Superior temporal gyrus (tissue), 1 donor: ENCODE results near the gene OR8G1.
"Not testable (repeated sequence)": the region's sequence is repeated elsewhere in the genome, so short reads cannot be mapped to it uniquely, and the experiment has no call there.

Source experiments
- DNase-seq: peaks from one replicate; pipeline ENCODE4 v3.0.0-alpha.2; 2016; ENCODE audit errors: extremely low spot score

OR8G1 gene

DNA sequence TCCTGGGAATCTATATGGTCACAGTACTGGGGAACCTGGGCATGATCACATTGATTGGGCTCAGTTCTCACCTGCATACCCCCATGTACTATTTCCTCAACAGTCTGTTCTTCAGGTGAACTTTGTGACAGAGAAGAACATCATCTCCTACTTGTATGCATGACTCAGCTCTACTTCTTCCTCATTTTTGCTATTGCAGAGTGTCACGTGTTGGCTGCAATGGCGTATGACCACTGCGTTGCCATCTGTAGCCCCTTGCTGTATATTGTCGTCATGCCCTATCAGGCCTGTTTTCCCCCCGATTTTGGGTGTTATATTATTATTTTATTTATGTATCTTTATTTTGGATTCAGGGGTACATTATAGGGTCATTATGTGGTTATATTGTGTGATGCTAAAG lies 2.4 kb upstream of the OR8G1 start:
- DNase-seq = no peak

DNA sequence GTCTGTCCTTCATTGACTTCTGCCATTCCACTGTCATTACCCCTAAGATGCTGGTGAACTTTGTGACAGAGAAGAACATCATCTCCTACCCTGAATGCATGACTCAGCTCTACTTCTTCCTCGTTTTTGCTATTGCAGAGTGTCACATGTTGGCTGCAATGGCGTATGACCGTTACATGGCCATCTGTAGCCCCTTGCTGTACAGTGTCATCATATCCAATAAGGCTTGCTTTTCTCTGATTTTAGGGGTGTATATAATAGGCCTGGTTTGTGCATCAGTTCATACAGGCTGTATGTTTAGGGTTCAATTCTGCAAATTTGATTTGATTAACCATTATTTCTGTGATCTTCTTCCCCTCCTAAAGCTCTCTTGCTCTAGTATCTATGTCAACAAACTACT lies 9.0 kb downstream of the OR8G1 start:
- DNase-seq = not testable (repeated sequence)

DNA sequence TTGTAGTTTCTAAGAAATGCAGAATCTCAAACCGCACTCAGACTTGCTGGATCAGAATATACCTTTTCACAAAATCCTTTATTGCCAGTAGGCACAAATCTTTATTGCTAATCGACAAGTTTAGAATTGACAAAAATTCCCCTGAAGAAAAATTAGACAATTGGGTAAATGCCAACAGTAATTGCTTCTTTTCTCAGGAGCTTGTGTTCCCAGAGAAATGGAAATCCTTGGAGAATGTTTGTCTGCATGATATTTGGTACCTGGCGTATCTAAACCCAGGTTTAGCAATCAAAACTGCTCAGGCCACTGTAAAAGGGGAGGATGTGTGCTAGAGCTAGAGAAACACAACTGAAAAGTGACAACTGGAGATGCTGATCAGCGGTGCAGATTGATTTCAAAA lies 15.2 kb downstream of the OR8G1 start, which contains the start of gene OR8G5:
TSS of gene OR8G5 (plus strand) at position 301 of the 400 bp plus-strand sequence. CDS start 8,556 bp downstream, outside the sequence.
- DNase-seq = no peak

DNA sequence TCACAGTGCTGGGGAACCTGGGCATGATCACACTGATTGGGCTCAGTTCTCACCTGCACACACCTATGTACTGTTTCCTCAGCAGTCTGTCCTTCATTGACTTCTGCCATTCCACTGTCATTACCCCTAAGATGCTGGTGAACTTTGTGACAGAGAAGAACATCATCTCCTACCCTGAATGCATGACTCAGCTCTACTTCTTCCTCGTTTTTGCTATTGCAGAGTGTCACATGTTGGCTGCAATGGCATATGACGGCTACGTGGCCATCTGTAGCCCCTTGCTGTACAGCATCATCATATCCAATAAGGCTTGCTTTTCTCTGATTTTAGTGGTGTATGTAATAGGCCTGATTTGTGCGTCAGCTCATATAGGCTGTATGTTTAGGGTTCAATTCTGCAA lies 24.1 kb downstream of the OR8G1 start:
- not testable (repeated sequence) for DNase-seq

DNA sequence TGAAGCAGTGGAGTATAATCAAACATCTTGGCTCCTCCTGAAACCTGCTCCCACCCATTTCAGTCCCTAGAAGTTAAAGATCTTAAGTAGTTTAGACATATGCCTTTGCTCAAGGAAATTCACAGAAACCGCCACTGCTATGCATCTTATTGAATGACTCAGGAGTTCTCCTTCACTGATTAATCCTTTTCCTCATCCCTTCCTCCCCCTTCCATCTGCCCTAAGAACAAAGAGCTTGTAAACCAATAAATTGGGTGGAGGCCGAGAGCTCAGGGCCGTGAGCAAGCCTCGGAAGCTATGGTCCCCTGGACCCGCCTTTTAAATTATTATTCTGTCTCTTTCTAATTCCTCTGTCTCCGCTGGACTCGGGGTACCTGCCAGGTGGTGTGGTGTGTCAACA lies 30.0 kb downstream of the OR8G1 start:
- DNase-seq = not testable (repeated sequence)

DNA sequence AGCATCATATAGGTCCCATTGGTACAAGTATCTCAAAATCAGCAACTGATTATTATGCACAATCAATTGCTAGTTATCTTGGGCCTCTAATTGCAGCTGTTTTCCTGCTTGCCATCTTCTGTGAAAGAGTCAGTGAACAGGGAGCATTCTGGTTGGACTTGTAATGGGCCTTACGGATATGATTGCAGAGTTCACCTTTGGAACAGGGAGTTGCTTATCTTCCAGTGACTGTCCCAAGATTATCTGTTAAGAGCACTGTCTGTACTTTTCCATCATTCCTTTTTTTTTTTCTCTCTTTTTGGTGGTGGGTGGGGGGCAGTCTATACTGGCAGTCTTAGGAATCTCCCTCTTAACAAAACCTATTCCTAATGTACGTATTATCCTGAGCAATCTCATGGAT lies 33.1 kb downstream of the OR8G1 start:
- no peak for DNase-seq

DNA sequence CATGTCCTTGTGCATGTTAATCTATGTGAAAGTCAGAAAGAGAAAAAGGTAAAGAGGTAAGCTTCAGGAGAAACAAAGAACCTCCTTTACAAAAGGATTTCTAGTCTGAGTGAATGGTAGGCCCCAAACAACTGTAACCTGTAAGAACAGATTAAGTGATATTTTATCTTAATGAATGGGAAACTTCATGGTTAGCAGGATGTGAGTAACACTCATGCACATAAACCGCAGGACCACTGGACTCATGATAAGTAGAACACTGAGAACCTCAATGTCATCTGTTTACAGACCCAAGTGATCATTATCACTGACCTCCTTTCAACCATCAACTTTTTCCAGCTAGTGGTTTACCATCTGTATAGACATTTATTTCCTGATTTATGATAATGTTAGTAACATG lies 35.2 kb downstream of the OR8G1 start:
- no peak for DNase-seq

DNA sequence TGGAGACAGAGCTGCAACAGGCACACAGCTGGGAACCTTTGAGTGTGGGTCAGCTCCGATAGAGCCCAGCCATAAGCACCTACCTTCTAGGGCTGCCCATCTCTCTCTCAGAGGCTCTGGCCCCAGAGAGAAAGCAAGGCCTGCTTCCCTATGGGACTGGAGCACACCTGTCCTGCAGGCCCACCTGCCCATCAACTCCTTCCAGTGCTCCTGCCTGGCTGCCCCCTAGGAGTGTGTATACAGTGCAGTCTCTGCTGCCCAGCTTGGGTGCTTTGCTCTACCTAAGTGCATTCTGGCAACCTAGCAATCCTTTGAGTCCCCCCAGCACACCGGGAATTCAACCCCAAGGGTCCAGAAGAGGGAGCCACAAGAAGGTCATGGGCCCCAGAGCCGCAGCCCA lies 36.3 kb downstream of the OR8G1 start:
- no peak for DNase-seq

DNA sequence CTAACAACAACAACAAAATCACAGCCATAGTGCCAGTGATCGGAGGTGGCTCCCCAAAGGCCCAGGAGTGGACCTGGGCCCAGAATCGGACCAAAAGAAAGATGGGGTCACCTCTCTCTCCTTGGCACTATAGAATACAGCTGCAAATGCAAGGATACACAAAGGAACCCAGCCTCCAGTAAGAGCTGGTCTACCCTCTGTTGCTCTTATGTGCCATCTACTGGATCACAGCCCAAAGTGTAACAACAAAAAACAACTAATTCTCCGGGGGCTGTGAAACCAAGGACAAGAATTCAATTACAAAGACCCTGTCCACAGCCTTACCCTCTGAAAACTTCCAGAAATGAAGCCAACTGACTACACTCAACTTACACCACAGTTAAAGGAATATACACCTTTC lies 36.9 kb downstream of the OR8G1 start:
- DNase-seq = no peak

DNA sequence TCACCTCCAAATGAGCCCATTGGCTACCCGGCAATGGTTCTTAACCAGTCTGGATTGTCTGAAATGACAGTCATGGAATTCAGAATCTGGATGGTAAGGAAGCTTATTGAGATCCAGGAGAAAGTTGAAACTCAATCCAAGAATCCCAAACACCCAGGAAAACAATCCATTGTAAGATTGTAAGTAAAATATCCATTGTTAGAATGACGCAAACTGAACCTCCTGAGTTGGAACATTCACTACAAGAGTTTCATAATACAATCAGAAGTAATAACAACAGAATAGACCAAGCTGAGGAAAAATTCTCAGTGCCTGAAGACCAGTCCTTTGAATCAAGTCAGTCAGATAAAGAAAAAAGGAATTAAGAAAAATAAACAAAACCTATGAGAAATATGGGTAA lies 37.4 kb downstream of the OR8G1 start:
- no peak for DNase-seq

DNA sequence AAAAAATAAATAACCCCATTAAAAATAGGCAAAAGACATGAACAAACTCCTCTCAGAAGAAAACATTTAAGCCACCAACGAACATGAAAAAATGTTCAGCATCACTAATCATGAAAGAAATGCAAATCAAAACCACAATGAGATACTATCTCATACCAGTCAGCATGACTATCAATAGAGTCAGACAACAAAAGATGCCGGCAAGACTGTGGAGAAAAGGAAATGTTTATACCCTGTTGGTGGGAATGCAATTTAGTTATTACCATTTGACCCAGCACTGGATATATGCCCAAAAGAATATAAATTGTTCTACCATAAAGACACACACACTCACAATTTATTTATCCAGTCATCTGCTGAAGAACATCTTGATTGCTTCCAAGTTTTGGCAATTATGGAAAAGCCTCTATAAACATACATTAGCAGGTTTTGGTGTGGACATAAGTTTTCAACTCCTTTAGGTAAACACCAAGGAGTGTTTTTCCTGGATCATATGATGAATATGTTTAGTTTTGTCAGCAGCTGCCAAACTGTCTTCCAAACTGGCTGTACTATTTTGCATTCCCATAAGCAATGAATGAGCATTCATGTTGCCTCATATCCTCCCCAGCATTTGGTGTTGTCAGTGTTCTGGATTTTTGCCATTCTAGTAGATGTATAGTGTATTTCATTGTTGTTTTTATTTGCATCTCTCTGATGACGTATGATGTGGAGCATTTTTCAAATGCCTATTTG lies 44.9 kb downstream of the OR8G1 start:
- DNase-seq = no peak

DNA sequence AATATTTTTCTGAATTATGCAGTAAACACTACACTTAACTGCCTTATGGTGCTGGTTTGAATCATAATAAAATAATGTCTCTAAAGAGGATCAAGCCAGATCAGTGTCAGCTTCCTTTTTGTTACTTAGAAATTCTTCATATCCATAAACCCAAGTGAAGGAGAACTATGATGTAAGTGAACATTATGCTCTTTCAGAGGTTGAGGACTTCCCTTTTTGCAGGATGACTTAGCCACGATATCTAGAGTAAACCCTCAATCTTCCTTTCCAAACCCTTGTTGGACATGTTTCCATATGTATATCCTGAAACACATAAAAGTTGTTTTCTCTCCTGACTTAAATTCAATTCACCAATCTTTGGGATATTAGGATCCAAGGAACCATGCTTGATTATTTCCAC lies 53.8 kb downstream of the OR8G1 start:
- no peak for DNase-seq

DNA sequence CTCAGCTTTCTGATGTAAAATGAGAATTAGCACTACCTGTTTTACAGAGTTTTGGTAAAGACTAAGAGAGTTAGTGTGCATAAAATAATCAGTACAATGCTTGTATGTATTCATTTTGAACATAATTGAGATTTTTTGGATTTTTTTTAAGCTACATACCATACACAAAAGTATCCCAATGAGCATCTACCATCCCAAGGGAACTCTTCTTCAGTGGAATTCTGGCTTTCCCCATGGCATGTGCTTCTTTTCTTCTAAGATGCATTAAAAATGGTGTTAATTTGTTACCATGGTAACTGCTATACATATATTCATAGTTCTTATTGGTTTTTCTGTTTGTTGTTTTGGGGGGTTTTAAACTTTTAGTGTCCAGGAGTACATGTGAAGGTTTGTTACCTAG lies 55.1 kb downstream of the OR8G1 start:
- no peak for DNase-seq

DNA sequence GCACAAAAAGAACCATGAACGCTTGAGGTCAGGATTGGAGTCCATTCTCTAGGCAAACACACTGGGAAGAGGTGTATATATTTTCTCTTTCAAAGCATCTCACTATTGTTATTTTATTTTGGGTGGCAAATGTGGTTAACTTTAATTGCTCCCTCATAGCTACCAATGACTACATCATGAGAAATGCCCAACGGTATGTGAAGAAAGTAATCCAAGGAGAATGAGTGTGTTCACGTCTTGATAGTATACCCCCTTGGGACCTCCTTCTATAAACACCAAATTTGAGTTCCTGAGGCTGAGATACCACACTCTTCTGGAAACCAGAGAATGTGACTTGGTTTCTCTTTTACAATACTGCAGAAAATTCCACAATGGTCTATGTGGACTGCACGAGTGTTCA lies 57.0 kb downstream of the OR8G1 start:
- no peak for DNase-seq

DNA sequence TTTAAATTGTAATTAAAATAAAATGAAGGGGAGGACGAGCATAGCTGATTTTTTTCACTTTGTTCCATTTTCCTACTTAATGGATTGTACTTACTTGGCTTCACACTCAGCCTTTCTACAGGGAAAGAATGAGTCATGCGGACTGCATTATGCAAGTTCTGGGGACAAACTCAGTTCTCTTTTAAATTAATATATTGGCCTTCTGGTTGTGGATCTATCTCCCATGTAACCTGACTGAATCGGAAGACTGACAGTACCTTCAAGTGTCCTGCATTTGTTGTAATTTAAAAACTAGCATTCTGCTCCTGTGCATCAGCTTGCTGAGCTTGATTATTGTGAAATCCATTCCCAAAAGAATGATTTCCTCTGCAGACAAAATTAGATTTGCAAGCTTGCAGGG lies 60.7 kb downstream of the OR8G1 start:
- peak; percentile 20 for DNase-seq

DNA sequence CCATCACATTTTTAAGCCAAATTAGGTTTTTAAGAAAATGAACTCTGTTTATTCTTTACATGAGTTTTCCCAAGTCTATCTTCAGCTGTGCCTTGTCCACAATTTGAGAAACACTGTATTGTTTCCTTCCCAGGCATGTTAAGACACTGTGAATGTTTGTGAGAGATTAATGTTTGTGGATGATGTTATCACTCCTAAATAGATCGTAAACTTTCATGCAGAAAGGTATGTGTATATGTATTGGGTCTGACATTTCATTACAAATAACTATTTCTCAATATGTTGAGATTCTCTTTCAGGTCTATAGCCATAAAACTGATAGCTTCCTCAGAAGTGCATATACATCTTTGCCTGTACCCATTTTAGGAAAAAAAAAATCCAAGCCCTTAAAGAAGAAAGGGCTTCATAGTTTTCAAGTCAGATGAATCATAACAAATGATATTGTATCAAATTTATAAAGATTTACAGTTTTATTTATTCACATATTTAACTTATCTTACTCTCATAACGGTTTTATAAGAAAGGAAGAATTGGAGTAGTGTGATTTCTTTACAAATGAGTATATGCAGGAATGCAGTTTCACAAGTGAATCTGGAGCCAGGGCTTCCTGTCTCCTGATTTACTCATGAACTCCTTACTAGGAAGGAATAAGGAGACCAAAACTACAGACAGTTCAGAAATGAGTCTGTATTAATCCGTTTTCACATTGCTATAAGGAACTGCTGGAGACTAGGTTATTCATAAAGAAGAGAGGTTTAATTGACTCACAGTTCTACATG lies 61.6 kb downstream of the OR8G1 start:
- DNase-seq = no peak
